GM10248 (cell line): ENCODE measurements around the gene ACOXL.
A peak's percentile ranks its signal among the peaks of the same experiment; 100 is the strongest.

Experiments used
- CTCF ChIA-PET: fragments of 300-600 bp; sonication (Branson Sonifier 250); formaldehyde crosslinking; extraction: SDS; loops from one replicate; lab custom pipeline; 2021; ENCODE audit warnings: antibody characterized with exemption; lab: Yijun Ruan, JAX
- POLR2A ChIA-PET: fragments of 350-650 bp; sonication (Branson Sonifier 250); formaldehyde crosslinking; extraction: SDS; loops from one replicate; lab custom pipeline; 2020; ENCODE audit warnings: antibody characterized with exemption; lab: Yijun Ruan, JAX
- DNase-seq: peaks from one replicate; pipeline ENCODE4 v3.0.0; 2012; ENCODE audit errors: extremely low spot score
- CTCF ChIP-seq: IDR thresholded peaks from 2 replicates; pipeline ENCODE4 v1.5.1; 2012; ENCODE audit warnings: mild to moderate bottlenecking, low read depth; ENCODE audit errors: extremely low read depth, missing control alignments, control extremely low read depth

The ACOXL gene

GRCh38 chr2:110804915-110805314 is 72.5 kb downstream of the ACOXL start:
- no peak for TF ChIP-seq CTCF
- POLR2A ChIA-PET: no interaction called here
- CTCF ChIA-PET: interaction anchor here (1.2 to 1.9 kb wide), 3 partner anchors 9 to 339 kb away, joined by 4 to 6 read pairs (median 5); no protein-coding TSS in a partner anchor
- peak; percentile 65 for DNase-seq

- TF ChIP-seq CTCF: no peak
- ChIA-PET POLR2A (no interaction called here), CTCF (interaction anchor here (0.9 to 1.9 kb wide), 5 partner anchors 10 to 338 kb away, joined by 3 to 6 read pairs (median 4); no protein-coding TSS in a partner anchor)
- no peak for DNase-seq
These were observed 73.6 kb downstream of the ACOXL start for GRCh38 chr2:110805894-110806452.

- ChIA-PET CTCF (interaction anchor here (1.7 kb wide), 1 partner anchor 14 kb away, joined by 6 read pairs; no protein-coding TSS in a partner anchor), POLR2A (no interaction called here)
- TF ChIP-seq CTCF: no peak
- no peak for DNase-seq
These were observed 75.1 kb downstream of the ACOXL start for GRCh38 chr2:110807522-110807921.

- no peak for DNase-seq
- ChIA-PET CTCF (no interaction called here), POLR2A (no interaction called here)
- no peak for TF ChIP-seq CTCF
These were observed 78.0 kb downstream of the ACOXL start for GRCh38 chr2:110810404-110810803.

- ChIA-PET POLR2A (no interaction called here), CTCF (interaction anchor here (0.8 to 3.6 kb wide), 29 partner anchors 9 to 887 kb away, joined by 3 to 30 read pairs (median 4); partner anchors contain the start of gene ACOXL)
- TF ChIP-seq CTCF: no peak
- no peak for DNase-seq
These were observed 80.6 kb downstream of the ACOXL start for GRCh38 chr2:110812726-110813645.

- DNase-seq: no peak
- CTCF ChIA-PET: interaction anchor here (1.0 to 3.6 kb wide), 7 partner anchors 10 to 243 kb away, joined by 3 to 30 read pairs (median 14); no protein-coding TSS in a partner anchor
- POLR2A ChIA-PET: no interaction called here
- no peak for TF ChIP-seq CTCF
These were observed 81.5 kb downstream of the ACOXL start for GRCh38 chr2:110813896-110814295.
